Activated CD4-positive, alpha-beta T cell treated with anti-CD3 and anti-CD28 coated beads, Interleukin-2, amount 10 ng/mL, durations not matched to agents 24 days and 14 days (primary cell): ENCODE results near the gene LRRC3. TPM values are rescaled to one million over a fixed set of nuclear protein-coding genes. Genes with fewer than 3 reads are reported as not detected.

Experiments used
- DNase-seq: peaks from one replicate; pipeline ENCODE4 v3.0.0; 2022
- H3K27ac Mint-ChIP-seq: one replicate; pipeline ENCODE4 v1.8.0; 2022; ENCODE audit warnings: mild to moderate bottlenecking, mixed read lengths
- H3K27me3 Mint-ChIP-seq: one replicate; pipeline ENCODE4 v1.8.0; 2022; ENCODE audit warnings: mixed read lengths
- H3K36me3 Mint-ChIP-seq: one replicate; pipeline ENCODE4 v1.8.0; 2022; ENCODE audit warnings: low read depth, mild to moderate bottlenecking, mixed read lengths
- H3K4me1 Mint-ChIP-seq: one replicate; pipeline ENCODE4 v1.8.0; 2021; ENCODE audit warnings: mixed read lengths
- H3K4me3 Mint-ChIP-seq: one replicate; pipeline ENCODE4 v1.8.0; 2022; ENCODE audit warnings: mild to moderate bottlenecking, moderate library complexity, mixed read lengths
- H3K9me3 Mint-ChIP-seq: one replicate; pipeline ENCODE4 v1.8.0; 2021; ENCODE audit warnings: mixed read lengths
- intact Hi-C: fragments of 100-400 bp; cut with micrococcal nuclease; formaldehyde crosslinking; loops from one replicate; pipeline ENCODE4 v1.15.1; 2023
- total RNA-seq: library from RNA; stranded (reverse); gene quantifications from 2 replicates; pipeline ENCODE4 v1.2.3, GENCODE V29; 2022

LRRC3 gene
- total RNA-seq, 1 donor from 2014 or later: 2.3 TPM

- no peak overlapping the region for H3K27ac Mint-ChIP-seq
- H3K4me3 Mint-ChIP-seq: no peak overlapping the region
- no peaks in the 10 kb centered on the region for H3K4me1 Mint-ChIP-seq
- no peaks in the 10 kb centered on the region for H3K9me3 Mint-ChIP-seq
- peaks cover 12% of the 10 kb centered on the region for H3K36me3 Mint-ChIP-seq
- intact Hi-C loops: no loop called here
- H3K27me3 Mint-ChIP-seq: no peaks in the 10 kb centered on the region
- DNase-seq: no peak
Measured at GRCh38 chr21:44439211-44439600, 16.1 kb upstream of the LRRC3 start.

GRCh38 chr21:44440241-44441040 is 14.9 kb upstream of the LRRC3 start:
- Mint-ChIP-seq H3K27me3 (no peaks in the 10 kb centered on the region), H3K4me1 (no peaks in the 10 kb centered on the region), H3K9me3 (no peaks in the 10 kb centered on the region), H3K27ac (no peak overlapping the region), H3K36me3 (peaks cover 9% of the 10 kb centered on the region), H3K4me3 (no peak overlapping the region)
- intact Hi-C loops: no loop called here
- no peak for DNase-seq

GRCh38 chr21:44441041-44441400 is 14.3 kb upstream of the LRRC3 start:
- Mint-ChIP-seq H3K27ac (no peak overlapping the region), H3K9me3 (no peaks in the 10 kb centered on the region), H3K27me3 (no peaks in the 10 kb centered on the region), H3K4me1 (no peaks in the 10 kb centered on the region), H3K4me3 (no peak overlapping the region), H3K36me3 (peaks cover 4% of the 10 kb centered on the region)
- intact Hi-C loops: no loop called here
- DNase-seq: no peak

DNA sequence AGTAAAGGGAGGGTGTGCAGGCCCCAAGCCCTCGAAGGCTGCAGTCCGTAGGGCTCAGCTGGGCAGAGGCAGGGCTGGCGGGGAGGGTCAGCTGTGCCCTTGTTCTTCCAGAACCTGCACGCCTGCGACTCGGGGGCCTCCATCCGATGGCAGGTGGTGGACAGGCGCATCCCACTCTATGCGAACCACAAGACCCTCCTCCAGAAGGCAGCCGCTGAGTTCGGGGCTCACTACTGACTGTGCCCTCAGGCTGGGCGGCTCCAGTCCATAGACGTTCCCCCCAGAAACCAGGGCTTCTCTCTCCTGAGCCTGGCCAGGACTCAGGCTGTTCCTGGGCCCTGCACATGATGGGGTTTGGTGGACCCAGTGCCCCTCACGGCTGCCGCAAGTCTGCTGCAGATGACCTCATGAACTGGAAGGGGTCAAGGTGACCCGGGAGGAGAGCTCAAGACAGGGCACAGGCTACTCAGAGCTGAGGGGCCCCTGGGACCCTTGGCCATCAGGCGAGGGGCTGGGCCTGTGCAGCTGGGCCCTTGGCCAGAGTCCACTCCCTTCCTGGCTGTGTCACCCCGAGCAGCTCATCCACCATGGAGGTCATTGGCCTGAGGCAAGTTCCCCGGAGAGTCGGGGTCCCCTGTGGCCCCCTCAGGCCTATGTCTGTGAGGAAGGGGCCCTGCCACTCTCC is 13.6 kb upstream of the LRRC3 start:
- no peak overlapping the region for H3K27ac Mint-ChIP-seq
- no peak for DNase-seq
- H3K4me3 Mint-ChIP-seq: no peak overlapping the region
- H3K36me3 Mint-ChIP-seq: peaks cover 4% of the 10 kb centered on the region
- H3K4me1 Mint-ChIP-seq: no peaks in the 10 kb centered on the region
- H3K9me3 Mint-ChIP-seq: no peaks in the 10 kb centered on the region
- intact Hi-C loops: no loop called here
- H3K27me3 Mint-ChIP-seq: peaks cover 3% of the 10 kb centered on the region

DNA sequence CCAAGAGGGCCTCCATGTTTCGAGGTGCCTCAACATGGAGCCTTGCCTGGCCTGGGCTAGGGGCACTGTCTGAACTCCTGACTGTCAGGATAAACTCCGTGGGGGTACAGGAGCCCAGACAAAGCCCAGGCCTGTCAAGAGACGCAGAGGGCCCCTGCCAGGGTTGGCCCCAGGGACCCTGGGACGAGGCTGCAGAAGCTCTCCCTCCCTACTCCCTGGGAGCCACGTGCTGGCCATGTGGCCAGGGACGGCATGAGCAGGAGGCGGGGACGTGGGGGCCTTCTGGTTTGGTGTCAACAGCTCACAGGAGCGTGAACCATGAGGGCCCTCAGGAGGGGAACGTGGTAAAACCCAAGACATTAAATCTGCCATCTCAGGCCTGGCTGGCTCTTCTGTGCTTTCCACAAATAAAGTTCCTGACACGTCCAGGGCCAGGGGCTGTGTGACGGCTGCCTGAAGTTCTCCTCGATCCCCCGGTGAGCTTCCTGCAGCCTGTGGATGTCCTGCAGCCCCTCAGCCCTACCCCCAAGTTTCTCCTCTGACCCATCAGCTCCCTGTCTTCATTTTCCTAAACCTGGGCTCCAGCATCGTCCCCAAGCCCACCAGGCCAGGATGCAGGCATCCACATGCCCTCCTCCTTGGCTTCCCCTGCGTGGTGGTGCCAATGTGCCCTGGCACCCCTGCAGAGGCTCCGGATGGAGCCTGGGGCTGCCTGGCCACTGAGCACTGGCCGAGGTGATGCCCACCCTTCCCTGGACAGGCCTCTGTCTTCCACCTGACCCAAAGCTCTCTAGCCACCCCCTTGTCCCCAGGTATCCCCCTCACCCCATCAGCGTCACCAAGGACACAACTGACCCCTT is 12.8 kb upstream of the LRRC3 start:
- no peak overlapping the region for H3K4me3 Mint-ChIP-seq
- H3K36me3 Mint-ChIP-seq: peaks cover 4% of the 10 kb centered on the region
- H3K4me1 Mint-ChIP-seq: no peaks in the 10 kb centered on the region
- no peak overlapping the region for H3K27ac Mint-ChIP-seq
- H3K27me3 Mint-ChIP-seq: peaks cover 3% of the 10 kb centered on the region
- intact Hi-C loops: no loop called here
- H3K9me3 Mint-ChIP-seq: no peaks in the 10 kb centered on the region
- DNase-seq: no peak

DNA sequence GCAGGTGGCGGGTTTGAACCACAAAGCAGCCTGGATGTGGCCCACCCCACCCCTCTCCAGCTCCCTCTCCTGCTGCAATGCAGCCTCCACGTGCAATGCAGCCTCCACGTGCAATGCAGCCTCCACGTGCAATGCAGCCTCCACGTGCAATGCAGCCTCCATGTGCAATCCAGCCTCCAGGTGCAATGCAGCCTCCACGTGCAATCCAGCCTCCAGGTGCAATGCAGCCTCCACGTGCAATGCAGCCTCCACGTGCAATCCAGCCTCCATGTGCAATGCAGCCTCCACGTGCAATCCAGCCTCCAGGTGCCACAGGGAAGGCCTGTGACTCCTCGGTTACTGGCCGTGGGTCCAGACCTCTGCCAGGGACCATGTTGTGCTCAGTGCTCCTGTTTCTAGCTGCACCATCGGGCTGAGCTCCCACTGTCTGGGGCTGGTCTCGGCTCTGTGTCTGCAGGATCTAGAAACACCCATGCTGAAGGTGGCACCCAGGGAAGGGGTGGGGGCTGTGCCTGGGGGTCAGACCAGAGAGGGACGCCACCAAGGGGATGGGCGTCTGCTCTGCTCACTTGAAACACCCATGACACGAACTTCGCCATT is 11.9 kb upstream of the LRRC3 start:
- Mint-ChIP-seq H3K9me3 (no peaks in the 10 kb centered on the region), H3K36me3 (peaks cover 4% of the 10 kb centered on the region), H3K4me3 (no peak overlapping the region), H3K27ac (peak overlapping the region; percentile 20), H3K4me1 (no peaks in the 10 kb centered on the region), H3K27me3 (peaks cover 3% of the 10 kb centered on the region)
- intact Hi-C loops: no loop called here
- DNase-seq: no peak

DNA sequence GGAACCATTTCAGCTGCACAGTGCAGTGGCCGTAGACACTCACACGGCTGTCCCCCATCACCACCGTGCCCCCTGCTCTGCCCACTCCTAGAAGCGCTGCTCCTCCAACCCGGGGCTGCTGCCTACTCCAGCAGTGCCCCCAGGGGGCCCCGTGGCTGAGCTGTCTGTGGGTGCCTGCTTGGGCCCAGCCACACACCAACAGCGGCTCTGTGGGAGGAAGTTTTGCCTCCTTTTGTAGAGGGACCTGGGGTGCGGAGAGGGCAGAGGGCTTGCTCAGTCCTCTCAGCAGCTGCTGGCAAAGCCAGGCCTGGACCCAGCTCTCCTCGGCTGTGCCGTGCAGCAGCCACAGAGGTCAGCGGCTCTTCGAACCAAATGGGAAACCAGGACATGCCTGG is 11.4 kb upstream of the LRRC3 start:
- no peaks in the 10 kb centered on the region for H3K4me1 Mint-ChIP-seq
- no peak overlapping the region for H3K4me3 Mint-ChIP-seq
- intact Hi-C loops: no loop called here
- no peaks in the 10 kb centered on the region for H3K9me3 Mint-ChIP-seq
- H3K27ac Mint-ChIP-seq: no peak overlapping the region
- peaks cover 3% of the 10 kb centered on the region for H3K27me3 Mint-ChIP-seq
- DNase-seq: no peak
- H3K36me3 Mint-ChIP-seq: peaks cover 4% of the 10 kb centered on the region

GRCh38 chr21:44444286-44444931 is 10.9 kb upstream of the LRRC3 start:
- no peak for DNase-seq
- Mint-ChIP-seq H3K27me3 (peaks cover 3% of the 10 kb centered on the region), H3K9me3 (no peaks in the 10 kb centered on the region), H3K4me3 (no peak overlapping the region), H3K27ac (no peak overlapping the region), H3K4me1 (no peaks in the 10 kb centered on the region), H3K36me3 (peaks cover 4% of the 10 kb centered on the region)
- intact Hi-C loops: no loop called here

DNA sequence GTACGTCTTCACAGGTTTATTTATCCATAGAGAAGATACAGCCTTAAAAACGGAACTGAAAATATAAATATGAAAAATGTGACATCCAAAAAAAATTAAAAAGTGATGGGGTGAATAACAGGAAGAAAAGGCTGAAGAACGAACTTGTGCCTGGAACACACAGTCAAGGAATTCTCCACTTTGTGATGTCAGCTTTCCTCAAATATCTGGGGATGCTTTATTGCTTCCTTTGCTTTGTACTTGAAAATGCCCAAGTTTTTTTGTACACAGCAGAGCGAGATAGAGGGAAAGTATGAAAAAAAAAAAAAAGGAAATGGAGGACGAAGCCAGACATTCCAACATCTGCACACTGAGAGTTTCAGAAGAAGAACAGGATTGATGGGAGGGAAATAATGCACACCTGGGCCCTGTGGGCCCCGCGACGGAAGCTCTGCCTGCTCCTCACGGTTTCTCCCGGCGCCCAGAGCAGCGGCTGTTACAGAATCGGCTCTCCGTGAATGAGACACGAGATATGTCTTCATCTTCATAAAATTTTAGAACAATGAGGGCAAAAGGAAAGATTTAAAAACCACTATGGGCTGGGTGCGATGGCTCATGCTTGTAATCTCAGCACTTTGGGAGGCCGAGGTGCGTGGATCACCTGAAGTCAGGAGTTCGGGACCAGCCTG is 10.0 kb upstream of the LRRC3 start:
- peaks cover 3% of the 10 kb centered on the region for H3K27me3 Mint-ChIP-seq
- H3K36me3 Mint-ChIP-seq: peaks cover 2% of the 10 kb centered on the region
- H3K4me1 Mint-ChIP-seq: no peaks in the 10 kb centered on the region
- H3K4me3 Mint-ChIP-seq: no peak overlapping the region
- intact Hi-C loops: no loop called here
- no peak for DNase-seq
- no peaks in the 10 kb centered on the region for H3K9me3 Mint-ChIP-seq
- H3K27ac Mint-ChIP-seq: no peak overlapping the region

GRCh38 chr21:44448651-44449131 is 6.6 kb upstream of the LRRC3 start:
- no peaks in the 10 kb centered on the region for H3K36me3 Mint-ChIP-seq
- H3K4me1 Mint-ChIP-seq: no peaks in the 10 kb centered on the region
- peaks cover 17% of the 10 kb centered on the region for H3K27me3 Mint-ChIP-seq
- no peak overlapping the region for H3K27ac Mint-ChIP-seq
- no peak overlapping the region for H3K4me3 Mint-ChIP-seq
- peaks cover 5% of the 10 kb centered on the region for H3K9me3 Mint-ChIP-seq
- DNase-seq: no peak
- intact Hi-C loops: no loop called here

GRCh38 chr21:44449473-44450363 is 5.6 kb upstream of the LRRC3 start:
- no peak overlapping the region for H3K4me3 Mint-ChIP-seq
- no peaks in the 10 kb centered on the region for H3K36me3 Mint-ChIP-seq
- intact Hi-C loops: no loop called here
- DNase-seq: no peak
- H3K4me1 Mint-ChIP-seq: no peaks in the 10 kb centered on the region
- H3K27ac Mint-ChIP-seq: no peak overlapping the region
- H3K27me3 Mint-ChIP-seq: peaks cover 27% of the 10 kb centered on the region
- peaks cover 12% of the 10 kb centered on the region for H3K9me3 Mint-ChIP-seq

GRCh38 chr21:44450402-44450801 is 4.9 kb upstream of the LRRC3 start:
- intact Hi-C loops: no loop called here
- Mint-ChIP-seq H3K27ac (no peak overlapping the region), H3K4me1 (no peaks in the 10 kb centered on the region), H3K4me3 (no peak overlapping the region), H3K9me3 (peaks cover 12% of the 10 kb centered on the region), H3K36me3 (no peaks in the 10 kb centered on the region), H3K27me3 (peaks cover 27% of the 10 kb centered on the region)
- DNase-seq: no peak
